GM19452 (cell line): ENCODE measurements around the gene RSBN1.

Experiments
- ATAC-seq: cut with Tn5 transposase; IDR thresholded peaks from one replicate; pipeline ENCODE4 v1.9.1; 2021; ENCODE audit not compliant: unreplicated experiment

Gene RSBN1

GRCh38 chr1:113812661-113813135 is 422 bp upstream of the RSBN1 start:
- no peak for ATAC-seq

GRCh38 chr1:113811156-113811887 is 954 bp downstream of the RSBN1 start:
- ATAC-seq = peak; percentile 15

- no peak for ATAC-seq
Measured at GRCh38 chr1:113809670-113810602, 2.3 kb downstream of the RSBN1 start.

- no peak for ATAC-seq
Measured at GRCh38 chr1:113808450-113809195, 3.7 kb downstream of the RSBN1 start.

- no peak for ATAC-seq
Measured at GRCh38 chr1:113805639-113806038, 6.6 kb downstream of the RSBN1 start.

- no peak for ATAC-seq
Measured at GRCh38 chr1:113805256-113805531, 7.1 kb downstream of the RSBN1 start.

GRCh38 chr1:113804421-113805255 is 7.6 kb downstream of the RSBN1 start:
- no peak for ATAC-seq

- ATAC-seq = no peak
Measured at GRCh38 chr1:113802367-113803007, 9.8 kb downstream of the RSBN1 start.

GRCh38 chr1:113800487-113800886 is 11.8 kb downstream of the RSBN1 start:
- ATAC-seq = no peak

- no peak for ATAC-seq
Measured at GRCh38 chr1:113797472-113797871, 14.8 kb downstream of the RSBN1 start.

- ATAC-seq = no peak
Measured at GRCh38 chr1:113793878-113794834, 18.1 kb downstream of the RSBN1 start.

- ATAC-seq = no peak
Measured at GRCh38 chr1:113792986-113793385, 19.3 kb downstream of the RSBN1 start.

- ATAC-seq = no peak
Measured at GRCh38 chr1:113792471-113792870, 19.8 kb downstream of the RSBN1 start.

GRCh38 chr1:113788802-113789201 is 23.5 kb downstream of the RSBN1 start:
- no peak for ATAC-seq

- no peak for ATAC-seq
Measured at GRCh38 chr1:113787663-113788062, 24.6 kb downstream of the RSBN1 start.

- ATAC-seq = no peak
Measured at GRCh38 chr1:113786069-113786468, 26.2 kb downstream of the RSBN1 start.

- ATAC-seq = peak; percentile 76
Measured at GRCh38 chr1:113784104-113784779, 28.0 kb downstream of the RSBN1 start.
